GM21529 (cell line): ENCODE results near the gene IAPP.
"Not testable (repeated sequence)": the region's sequence is repeated elsewhere in the genome, so short reads cannot be mapped to it uniquely, and the experiment has no call there.

Source experiments
- ATAC-seq: cut with Tn5 transposase; IDR thresholded peaks from one replicate; pipeline ENCODE4 v1.9.1; 2021; ENCODE audit not compliant: unreplicated experiment

IAPP gene

DNA sequence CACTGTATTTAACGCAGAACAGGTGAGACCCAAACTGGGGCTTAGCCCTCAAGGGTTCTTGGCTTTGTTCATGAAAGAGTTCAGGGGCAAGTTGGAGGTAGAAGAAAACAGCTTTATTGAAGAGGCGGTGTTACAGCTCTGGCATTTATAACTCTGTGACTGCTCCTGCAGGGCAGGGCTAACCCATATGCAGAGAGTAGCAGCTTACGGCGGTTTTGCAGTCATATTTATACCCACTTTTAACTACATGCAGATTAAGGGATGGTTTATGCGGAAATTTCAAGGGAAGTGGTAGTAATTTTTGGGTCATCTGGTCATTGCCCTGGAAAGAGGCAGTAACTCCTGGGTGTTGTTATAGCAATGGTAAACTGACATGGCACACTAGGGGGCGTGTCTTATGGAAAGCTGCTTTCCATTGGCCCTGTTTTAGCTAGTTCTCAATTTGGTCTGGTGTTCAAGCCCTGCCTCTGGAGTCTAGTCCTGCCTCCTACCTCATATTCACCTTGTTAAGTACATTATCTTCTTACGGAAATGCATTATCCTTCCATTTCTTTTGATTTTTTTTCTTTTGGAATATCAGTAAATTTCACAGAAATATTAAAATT lies 1.8 kb upstream of the IAPP start:
- ATAC-seq, result no peak

DNA sequence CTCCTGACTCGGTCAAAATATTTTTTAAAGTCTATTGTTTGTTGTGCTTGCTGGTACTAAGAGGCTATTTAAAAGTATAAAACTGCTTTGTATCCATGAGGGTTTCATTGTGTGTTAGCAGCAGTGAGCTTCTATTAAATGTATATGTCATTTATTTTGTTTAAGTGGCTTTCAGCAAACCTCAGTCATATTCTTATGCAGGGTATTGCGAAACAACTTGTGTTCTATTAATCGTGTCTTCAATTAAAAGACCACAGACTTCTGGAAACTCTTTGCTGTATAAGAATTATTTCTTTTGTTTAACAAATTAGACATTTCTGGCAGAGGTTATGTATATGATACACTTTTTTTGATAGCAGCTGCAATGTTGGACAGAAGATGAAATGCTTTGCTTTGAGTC lies 6.5 kb downstream of the IAPP start:
- no peak for ATAC-seq

DNA sequence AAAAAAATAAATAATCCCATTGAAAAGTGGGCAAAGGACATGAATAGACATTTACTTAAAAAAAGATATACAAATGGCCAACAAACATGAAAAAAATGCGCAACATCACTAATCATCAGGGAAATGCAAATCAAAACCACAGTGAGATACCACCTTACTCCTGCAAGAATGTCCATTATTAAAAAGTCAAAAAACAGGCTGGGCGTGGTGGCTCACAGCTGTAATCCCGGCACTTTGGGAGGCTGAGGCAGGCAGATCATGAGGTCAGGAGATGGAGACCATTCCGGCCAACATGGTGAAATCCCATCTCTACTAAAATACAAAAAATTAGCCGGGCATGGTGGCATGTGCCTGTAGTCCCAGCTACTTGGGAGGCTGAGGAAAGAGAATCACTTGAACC lies 8.6 kb downstream of the IAPP start:
- not testable (repeated sequence) for ATAC-seq

DNA sequence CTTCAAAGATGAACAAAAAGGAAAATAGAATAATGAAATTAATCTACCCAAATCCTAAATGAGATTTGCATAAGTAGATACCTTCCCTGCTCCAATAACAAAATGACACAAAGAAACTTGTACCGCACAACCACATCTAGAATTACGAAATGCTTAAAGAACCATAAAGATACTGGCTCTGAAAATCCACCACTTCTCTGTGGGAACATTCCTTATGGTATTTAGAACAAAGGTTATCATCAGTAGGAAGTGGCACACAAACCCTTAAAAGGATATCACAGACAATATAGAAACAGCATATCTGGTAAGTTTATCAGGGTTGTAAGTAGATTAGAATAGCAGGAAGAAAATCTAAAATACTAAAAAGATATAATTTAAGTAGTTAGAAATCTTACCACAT lies 11.6 kb downstream of the IAPP start:
- ATAC-seq, result no peak

DNA sequence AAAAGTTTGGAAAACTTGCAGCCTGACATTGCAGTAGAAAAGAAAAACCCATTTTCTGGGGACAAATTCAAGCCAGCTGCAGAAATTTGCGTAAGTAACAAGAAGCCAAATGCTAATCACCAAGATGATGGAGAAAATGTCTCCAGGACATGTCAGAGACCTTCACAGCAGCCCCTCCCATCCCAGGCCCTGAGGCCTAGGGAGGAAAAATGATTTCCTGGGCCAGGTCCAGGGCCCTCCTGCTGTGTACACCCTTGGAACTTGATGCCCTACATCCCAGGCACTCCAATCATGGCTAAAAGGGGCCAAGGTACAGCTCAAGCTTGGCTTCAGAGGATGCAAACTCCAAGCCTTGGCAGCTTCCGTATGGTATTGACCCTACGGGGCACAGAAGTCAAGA lies 14.5 kb downstream of the IAPP start:
- ATAC-seq, result no peak

DNA sequence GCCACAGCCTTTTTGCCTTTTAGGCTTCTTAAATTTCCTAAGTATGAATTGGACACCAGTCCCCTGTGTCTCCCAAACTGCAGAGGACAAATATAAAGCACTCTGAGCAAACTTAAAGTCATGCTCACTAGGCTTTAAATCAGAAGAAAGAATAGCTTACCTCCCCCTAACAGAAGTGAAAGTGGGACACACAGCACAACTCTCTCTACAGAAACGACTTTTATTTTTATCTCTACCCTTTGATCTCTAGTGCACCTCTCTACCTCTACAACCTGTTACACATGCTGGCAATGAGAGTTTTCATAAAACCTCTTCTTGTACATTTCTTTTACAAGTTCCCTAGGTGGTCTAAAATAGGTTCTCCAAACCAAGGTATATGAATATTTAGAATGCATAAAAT lies 19.7 kb downstream of the IAPP start:
- ATAC-seq, result no peak

DNA sequence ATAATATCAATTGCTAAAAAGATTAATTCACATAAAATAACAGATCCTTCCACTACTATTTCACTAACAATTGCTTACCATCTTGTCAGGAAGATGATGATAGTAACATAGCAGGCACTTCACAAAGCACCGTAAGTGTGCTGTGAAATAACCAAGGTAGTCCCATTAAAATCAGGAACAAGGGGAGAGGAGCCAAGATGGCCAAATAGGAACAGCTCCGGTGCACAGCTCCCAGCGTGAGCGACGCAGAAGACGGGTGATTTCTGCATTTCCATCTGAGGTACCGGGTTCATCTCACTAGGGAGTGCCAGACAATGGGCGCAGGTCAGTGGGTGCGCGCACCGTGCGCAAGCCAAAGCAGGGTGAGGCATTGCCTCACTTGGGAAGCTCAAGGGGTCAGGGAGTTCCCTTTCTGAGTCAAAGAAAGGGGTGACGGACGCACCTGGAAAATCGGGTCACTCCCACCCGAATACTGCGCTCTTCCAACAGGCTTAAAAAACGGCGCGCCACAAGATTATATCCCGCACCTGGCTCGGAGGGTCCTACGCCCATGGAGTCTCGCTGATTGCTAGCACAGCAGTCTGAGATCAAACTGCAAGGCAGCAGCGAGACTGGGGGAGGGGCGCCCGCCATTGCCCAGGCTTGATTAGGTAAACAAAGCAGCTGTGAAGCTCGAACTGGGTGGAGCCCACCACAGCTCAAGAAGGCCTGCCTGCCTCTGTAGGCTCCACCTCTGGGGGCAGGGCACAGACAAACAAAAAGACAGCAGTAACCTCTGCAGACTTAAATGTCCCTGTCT lies 22.3 kb downstream of the IAPP start:
- ATAC-seq, result not testable (repeated sequence)

DNA sequence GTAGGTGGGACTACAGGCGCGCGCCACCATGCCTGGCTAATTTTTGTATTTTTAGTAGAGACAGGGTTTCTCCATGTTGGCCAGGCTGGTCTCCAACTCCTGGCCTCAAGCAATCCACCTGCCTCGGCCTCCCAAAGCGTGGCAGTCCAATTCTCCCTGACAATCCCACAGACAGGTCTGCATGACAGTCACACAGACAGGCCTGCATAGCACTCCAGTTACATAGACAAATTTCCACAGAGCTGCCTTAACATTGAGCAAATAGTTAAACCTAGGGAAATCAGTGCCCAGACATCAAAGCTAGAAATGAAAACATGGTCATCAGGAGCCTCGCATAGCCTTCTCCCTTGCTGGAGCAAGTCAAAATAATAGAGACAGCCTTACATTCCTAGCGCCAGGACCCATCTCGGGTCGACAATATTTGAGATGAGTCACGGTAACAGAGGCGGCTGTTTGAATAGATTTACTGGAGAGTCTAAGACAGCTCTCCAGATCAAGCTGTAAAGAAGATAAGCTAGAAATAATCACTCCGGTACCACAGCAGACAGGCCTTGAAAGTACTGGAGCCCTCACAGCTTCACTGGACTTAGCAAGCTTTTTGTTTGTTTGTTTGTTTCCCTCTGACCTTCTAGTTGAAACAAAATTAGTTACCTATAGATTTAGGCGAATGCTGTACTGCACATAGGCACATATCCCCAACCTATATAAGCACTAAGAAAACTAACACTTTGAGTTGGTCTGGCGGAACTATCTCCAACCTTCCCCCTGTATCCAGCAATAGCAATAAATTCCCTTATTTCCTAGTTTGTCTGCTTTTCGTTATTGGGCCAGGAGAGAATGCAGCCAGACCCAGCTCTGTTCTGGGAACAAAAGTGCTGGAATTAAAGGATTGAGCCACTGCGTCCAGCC lies 40.9 kb downstream of the IAPP start:
- ATAC-seq, result no peak

DNA sequence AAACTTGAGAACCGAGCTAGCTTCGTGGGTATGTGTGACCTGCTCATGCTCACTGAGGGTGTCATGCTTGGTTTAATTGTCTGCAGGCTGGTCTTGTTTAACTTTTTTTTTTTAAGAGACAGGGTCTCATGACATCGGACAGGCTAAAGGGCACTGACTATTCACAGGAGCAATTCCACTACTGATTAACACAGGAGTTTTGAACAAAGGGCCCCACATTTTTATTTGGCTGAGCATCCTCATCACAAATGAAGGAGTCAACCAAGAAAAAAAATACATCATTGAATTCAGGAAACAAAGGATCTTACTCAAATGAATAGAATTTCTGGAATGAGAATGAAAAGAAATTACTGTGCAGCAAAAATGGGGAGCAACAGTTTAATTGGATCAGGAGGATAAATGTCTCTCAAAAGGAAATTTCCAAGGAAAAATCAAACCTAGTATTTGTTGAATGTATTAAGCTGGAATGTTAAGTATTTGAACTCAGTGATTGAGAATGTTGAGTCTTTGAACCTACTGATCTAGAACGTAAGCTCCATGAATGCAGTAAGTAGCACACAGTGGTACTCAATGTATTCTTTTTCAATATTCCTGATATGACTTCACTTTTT lies 43.9 kb downstream of the IAPP start:
- ATAC-seq, result no peak

DNA sequence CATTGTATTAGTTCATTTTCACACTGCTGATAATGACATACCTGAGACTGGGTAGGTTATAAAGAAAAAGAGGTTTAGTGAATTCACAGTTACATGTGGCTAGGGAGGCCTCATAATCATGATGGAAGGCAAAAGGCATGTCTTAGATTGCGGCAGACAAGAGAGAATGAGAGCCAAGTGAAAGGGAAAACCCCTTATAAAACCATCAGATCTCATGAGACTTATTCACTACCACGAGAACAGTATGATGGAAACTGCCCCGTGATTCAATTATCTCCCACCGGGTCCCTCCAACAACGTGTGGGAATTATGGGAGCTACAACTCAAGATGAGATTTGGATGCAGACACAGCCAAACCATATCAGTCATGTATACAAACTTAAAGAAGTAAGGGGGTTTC lies 45.7 kb downstream of the IAPP start:
- ATAC-seq, result not testable (repeated sequence)

DNA sequence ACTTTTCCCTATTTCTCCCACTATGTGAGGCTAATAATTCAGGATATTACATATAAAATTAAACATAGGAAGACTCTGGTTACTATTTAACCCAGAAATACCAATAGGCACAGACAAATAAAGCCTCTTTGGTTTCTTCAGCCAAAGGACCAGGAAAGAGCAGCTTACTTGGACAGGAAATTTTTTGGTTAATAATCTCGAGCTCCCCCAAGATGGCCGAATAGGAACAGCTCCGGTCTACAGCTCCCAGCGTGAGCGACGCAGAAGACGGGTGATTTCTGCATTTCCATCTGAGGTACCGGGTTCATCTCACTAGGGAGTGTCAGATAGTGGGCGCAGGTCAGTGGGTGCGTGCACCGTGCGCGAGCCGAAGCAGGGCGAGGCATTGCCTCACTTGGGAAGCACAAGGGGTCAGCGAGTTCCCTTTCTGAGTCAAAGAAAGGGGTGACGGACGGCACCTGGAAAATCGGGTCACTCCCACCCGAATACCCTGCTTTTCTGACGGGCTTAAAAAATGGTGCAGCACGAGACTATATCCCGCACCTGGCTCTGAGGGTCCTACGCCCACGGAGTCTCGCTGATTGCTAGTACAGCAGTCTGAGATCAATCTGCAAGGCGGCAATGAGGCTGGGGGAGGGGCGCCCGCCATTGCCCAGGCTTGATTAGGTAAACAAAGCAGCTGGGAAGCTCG lies 46.5 kb downstream of the IAPP start:
- not testable (repeated sequence) for ATAC-seq

DNA sequence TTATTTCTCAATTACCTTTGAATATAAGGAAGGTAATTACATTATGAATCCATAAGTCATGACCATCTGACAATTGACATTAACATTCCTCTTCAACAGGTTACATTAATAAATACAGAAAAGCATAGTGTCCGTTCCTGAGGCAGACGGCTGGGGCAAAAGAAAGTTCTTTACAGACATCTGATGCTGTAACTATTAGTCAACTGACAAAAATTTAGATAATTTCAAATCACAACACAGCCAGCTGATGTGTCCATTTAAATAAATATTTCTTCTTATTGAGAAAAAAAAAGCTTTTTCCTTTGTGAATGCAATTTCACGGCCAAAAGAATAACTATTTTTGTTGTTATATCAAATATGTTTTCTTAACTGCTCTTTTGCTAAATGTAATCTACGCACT lies 55.5 kb downstream of the IAPP start:
- ATAC-seq, result no peak
